NK-92 (cell line): ENCODE measurements around the gene KCNIP4.
"Not testable (repeated sequence)": the region's sequence is repeated elsewhere in the genome, so short reads cannot be mapped to it uniquely, and the experiment has no call there.

ENCODE experiments used
- DNase-seq: peaks from one replicate; lab custom pipeline; 2025; ENCODE audit not compliant: unreplicated experiment; lab: John Stamatoyannopoulos, UW

Gene KCNIP4

DNA sequence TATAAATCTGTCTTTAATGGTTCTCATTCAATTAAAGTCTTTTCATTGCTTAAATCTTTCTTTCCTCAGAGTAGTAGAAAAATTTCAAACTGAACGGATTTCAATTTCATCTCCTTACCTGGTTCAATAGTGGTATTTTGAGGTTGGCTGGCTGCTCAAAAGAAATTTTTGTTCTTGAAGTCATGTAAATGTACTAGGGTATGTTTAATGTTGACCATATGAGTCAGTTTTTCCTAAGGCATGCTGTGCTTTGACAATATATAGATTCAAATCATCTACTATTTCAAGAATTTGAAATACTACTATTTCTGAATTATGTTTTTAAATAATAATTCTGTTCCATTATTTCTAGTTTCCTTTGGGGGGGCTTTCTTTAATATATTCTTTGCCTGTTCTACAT is 1142.9 kb downstream of the KCNIP4 start:
- DNase-seq, result no peak

DNA sequence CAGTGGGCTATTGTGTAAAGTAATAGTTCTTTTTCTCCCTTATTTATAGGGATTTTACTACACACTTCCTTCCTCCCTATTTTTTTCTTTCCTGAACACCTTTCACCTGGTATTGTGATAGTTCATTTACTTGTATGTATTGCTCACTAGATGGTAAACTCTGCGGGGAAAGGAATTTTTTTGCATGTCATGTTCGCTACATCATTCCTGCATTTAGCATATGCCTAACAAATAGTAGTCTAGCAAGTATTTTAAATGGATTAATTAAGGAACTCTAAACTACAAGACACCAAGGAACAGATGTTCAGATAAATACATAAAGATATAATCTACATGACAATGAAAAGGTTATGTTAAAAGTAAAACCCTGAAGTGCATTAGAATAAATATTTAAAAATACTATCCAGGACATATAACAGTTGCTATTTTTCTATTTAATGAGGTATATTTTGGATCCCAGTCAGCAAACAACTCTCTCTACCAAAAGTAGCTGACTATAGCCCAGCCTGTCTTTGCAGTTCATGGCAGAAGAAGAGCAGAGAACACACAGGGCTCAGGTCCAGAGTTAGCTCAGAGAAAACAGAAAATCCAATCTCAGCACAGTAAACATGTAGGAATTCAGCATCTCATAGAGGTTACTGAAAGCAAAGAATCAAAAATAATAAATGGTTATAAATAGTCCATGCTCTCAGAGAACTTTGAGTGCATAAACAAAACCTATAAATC is 1160.5 kb downstream of the KCNIP4 start:
- DNase-seq, result no peak

GRCh38 chr4:20783134-20783533 is 1165.4 kb downstream of the KCNIP4 start:
- DNase-seq, result not testable (repeated sequence)

DNA sequence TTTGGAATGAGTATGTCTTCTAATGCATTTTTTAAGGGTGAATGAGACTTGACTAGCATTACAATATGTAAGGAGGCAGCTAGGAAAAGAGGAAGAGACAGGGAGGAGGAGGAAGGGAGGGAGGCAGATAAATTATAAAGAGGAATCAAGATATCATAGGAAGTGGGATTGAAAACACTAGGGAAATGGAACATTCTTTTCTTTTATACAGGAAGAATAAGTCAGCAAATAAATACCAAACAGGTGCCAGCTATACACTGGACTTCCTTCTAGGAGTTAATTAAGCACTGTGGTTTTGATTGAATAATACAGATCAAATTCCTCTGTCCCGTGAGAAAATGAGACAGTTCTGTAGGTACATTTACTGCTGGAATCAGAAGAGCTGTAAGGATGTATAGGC is 1169.7 kb downstream of the KCNIP4 start:
- DNase-seq, result no peak

DNA sequence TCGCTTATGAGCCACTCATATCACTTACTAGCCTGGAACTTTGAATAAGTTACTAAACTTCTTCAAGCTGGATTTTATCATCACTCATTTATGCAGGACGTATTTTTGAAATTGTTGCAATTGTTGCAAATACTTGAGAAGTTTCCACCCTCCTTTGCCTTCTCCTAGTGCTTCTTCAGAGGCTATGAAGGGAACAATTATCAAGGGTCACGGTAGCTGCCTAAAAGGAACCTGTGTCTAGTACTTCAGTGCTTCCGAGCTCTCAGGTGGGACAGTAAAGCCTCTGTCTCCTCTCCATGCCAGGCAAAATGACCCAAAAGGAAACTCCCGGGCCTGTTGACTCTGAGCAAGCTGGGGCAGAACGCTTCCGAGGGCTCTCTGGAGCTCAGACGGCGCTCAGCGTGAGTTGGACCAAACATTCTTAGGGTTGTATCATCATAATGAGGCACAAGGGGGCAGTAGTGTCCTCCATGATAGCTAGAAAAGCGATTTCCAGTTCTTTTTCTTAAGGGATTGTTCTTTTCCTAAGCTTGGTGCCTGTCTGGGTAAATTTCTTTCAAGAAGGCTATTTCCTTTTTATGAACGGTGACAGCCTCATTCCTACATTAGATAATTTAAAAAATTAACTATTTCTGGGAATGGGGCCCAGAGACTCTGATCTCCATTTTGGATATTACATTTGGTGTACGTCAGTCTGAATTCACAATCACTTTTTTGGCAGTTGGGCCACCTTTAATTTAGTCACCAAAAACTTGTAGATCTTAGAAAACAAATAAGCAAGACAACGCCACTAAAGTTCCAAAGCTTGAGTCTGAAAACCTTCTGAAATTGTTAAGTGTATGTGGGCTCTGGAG is 1175.2 kb downstream of the KCNIP4 start:
- DNase-seq, result no peak

- no peak for DNase-seq
Observed at GRCh38 chr4:20764366-20764992, 1184.1 kb downstream of the KCNIP4 start.

DNA sequence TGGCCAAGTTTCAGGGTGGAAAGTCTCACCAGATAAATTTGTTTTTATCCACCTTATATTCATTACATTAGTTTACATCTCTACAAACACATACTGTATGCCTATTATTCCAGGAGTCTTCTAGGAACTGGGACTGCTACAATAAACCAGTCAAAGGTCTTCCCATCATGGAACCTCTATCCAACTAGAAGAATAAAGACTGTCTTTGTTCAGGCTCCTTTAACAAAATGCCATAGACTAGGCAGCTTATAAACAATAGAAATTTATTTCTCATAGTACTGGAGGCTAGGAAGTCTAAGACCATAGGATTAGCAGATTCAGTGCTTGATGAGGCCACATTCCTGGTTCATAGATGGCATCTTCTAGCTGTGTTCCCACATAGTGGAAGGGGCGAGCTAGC is 1186.7 kb downstream of the KCNIP4 start:
- no peak for DNase-seq

- DNase-seq, result no peak
Observed at GRCh38 chr4:20761382-20761781, 1187.2 kb downstream of the KCNIP4 start.

- no peak for DNase-seq
Observed at GRCh38 chr4:20760053-20760452, 1188.5 kb downstream of the KCNIP4 start.

- DNase-seq, result no peak
Observed at GRCh38 chr4:20754036-20754435, 1194.5 kb downstream of the KCNIP4 start.

- DNase-seq, result no peak
Observed at GRCh38 chr4:20752641-20753040, 1195.9 kb downstream of the KCNIP4 start.

GRCh38 chr4:20746000-20746399 is 1202.6 kb downstream of the KCNIP4 start:
- not testable (repeated sequence) for DNase-seq

DNA sequence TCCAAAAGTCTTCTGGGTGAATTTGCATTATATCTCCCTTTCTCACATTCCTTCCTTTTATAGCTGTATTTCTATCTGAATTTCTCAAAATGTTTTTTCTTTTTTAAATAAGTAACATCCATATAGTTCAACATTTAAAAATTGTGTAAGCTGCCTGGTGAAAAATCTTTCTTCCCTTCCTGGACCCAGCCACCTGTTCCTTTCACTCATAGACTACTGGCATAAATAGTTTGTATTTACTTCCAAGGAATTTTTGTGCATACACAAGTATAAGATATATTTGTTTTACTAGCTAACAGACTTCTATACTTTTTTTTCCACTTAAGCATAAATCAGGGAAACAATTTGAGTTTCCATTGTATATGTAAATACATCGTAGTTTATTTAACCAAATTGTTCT is 1212.6 kb downstream of the KCNIP4 start:
- DNase-seq, result no peak

- no peak for DNase-seq
Observed at GRCh38 chr4:20724915-20725314, 1223.7 kb downstream of the KCNIP4 start.

DNA sequence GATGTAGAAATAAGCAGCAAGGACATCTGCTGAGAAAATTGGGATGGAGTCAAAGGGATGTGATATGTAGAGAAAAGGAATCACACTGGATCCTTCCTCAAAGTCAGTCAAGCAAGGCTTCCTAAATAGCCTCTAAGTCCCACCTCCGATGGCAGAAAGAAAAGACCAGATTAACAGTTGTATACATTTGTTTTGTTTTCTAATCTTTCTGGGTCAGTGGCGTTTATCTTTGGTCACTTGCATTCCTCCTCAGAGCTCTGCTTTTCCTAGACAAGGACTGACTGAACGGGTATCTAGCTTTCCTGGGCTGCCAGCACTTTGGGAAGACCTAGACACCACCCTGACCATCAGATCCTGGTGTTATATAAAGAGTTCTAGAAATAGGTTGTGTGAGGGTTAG is 1225.1 kb downstream of the KCNIP4 start:
- DNase-seq, result no peak

DNA sequence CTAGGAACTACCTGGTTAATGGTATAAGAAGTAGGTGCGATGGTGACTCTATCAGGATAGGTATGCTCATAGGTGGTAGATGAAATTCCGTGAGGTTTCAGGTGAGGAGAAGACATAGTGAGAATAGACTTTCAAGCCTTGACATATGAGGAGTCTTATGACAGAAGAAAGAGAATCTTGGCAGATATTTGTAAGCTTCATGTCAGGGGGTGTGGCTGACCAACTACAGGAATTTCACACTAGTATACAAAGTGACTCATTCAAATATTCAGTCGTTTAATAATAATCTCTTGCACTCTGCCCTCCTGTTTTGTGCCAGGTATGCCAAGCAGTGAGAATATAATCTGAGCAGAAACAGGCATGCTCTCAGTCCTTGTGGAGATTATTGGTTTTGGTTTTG is 1225.6 kb downstream of the KCNIP4 start:
- no peak for DNase-seq

DNA sequence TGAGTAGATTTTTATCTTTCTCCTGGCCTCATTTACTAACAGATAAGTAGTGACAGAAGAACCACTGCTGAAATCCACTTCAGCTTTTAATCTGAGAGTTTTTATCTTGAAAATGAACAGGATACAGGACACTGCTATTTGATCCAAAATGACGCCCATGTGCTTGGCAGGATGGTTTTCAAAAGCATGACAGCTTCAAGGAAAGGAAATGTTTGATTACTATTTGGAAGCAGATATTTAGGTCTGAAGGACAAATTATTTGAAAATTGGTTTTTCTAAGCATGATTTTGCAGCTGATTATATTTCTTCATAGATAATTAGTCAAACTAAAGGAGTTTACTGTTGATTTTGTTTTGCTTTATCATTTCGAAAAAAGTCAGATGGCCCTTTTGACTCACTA is 1237.2 kb downstream of the KCNIP4 start:
- DNase-seq, result no peak

- DNase-seq, result peak; percentile 55
Observed at GRCh38 chr4:20700007-20700761, 1248.4 kb downstream of the KCNIP4 start, which contains the start of gene PACRGL. TSS of gene PACRGL (plus strand) at chr4:20700458. CDS start at chr4:20704482, 4,024 bp downstream.

DNA sequence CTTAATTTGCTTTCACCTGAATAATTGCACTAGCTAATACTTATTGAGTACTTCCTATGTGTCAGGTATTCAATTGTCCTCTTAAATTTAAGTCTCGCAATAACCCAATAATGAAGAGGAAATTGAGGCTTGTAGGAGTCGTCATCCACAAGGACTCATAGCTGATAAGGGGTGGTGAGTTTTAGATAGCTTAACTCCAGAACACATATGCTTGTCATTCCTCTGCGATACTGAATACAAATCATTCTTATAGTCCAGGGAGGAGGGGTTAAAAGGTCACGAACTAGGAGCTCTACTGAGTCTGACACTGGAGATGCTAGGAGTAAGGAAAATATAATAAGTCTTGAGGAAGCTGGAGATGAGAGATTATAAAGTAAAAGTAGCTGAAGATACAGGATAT is 1249.8 kb downstream of the KCNIP4 start:
- DNase-seq, result no peak

- DNase-seq, result no peak
Observed at GRCh38 chr4:20698382-20698781, 1250.2 kb downstream of the KCNIP4 start.

DNA sequence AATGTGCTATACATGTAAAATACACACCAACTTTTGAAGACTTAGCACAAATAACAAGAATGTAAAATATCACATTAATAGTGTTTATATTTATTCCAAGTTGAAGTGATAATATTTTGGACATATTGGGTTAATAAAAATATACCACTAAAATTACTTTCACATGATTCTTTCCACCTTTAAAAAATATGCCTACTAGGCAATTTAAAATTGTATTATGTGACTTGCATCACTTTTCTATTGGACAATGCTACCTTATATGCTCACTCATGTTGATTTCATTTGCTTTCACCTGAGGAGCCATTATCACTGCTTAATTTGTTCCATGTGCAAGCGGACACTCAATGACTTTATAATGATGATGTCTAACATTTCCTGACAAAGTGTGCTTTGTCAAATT is 1251.8 kb downstream of the KCNIP4 start:
- no peak for DNase-seq
